Measurements from ENCODE around the gene ANGPTL1. TPM values are rescaled to one million over a fixed set of nuclear protein-coding genes. Genes with fewer than 3 reads are reported as not detected.

The ANGPTL1 gene
- total RNA-seq, 1 experiment from 2014 or later: 0.46 TPM

DNA sequence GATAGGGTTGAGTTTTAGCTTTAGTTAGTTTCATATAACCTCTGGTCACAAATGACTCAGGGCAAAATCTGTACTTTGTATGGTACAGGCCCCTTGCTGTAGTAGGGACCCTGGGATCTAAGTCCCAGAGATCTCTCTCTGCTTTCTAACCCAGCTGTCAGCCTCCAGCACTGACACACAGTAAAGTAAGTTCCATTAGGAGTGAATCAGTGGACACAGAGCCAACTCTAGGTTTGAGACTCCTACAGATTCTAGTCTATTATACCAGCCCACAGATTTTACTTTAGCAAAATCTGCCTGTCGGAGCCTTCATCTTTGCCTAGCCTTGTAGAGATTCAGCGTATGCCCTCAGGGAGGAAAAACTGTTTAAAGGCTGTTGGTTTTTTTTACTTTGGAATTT lies 52.5 kb downstream of the ANGPTL1 start:
- peak; percentile 56 for DNase-seq
- Histone ChIP-seq H3K4me3 (no peak overlapping the region), H3K36me3 (peaks cover 77% of the 10 kb centered on the region), H3K27me3 (no peaks in the 10 kb centered on the region), H3K9me3 (no peaks in the 10 kb centered on the region)

DNA sequence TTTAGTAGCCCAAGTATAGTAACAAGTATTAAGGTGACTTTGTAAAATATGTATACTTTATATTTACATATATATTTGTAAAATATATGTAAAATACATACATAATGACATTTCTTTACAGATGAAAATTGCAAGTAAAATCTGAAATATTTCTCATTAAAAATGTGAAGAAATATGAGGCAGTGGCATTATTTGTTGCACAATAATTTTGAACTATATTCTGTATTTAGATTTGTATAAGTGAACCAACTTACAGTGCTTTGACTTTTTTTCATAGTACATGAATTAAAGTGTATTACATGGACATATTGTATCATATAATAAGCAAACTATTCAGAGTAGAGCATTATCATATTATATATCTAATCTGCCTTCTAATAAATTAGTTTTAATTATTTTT lies 60.3 kb downstream of the ANGPTL1 start:
- H3K27me3 ChIP-seq: no peaks in the 10 kb centered on the region
- DNase-seq: no peak
- H3K4me3 ChIP-seq: no peak overlapping the region
- peaks cover 73% of the 10 kb centered on the region for H3K36me3 ChIP-seq
- no peaks in the 10 kb centered on the region for H3K9me3 ChIP-seq

DNA sequence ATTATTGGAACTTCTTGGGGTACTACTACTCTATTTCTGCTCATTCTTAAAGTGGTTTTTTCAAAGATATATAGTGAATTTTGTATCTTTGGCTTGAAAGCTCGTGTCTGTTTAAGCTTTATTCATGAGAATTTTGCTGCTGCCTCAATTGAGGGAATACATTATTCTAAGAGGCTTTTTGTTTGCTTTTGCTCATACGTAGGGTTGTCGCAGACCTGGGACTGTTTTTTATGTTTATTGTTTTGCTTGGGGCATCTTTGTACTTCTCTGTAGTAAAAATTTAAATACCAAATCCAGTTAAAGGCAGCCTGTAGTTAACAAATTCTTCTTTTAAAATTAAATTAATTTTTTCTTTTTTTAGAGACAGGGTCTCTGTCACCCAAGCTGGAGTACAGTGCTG lies 62.3 kb downstream of the ANGPTL1 start:
- Histone ChIP-seq H3K9me3 (no peaks in the 10 kb centered on the region), H3K36me3 (peaks cover 62% of the 10 kb centered on the region), H3K27me3 (no peaks in the 10 kb centered on the region), H3K4me3 (no peak overlapping the region)
- no peak for DNase-seq

DNA sequence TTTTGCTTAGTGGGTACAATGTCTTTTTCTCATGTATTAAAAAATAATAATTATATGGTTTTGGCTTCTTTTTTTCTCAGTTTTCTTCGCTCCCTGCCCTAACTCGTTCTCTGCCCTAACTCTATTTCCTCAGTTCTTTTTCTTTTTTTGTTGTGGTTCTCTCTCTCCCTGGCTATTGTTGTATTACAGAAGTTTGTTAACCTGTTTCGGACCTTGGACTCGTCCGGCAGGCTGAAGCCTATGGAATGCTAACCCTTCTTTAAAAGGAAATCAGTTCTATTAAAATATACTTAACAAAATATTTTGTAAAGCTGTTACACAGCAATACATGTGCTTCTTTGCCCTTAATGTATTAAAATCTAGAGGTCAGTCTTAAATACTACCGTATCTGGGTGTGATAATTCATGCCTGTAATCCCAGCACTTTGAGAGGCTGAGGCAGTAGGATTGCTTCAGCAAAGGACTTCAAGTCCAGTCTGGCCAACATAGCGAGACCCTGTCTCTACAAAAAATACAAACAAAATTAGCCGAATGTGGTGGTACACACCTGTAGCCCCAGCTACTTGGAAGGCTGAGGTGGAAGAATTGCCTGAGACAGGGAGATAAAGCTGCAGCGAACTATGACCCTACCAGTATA lies 64.1 kb downstream of the ANGPTL1 start:
- Histone ChIP-seq H3K36me3 (peaks cover 64% of the 10 kb centered on the region), H3K27me3 (no peaks in the 10 kb centered on the region), H3K9me3 (no peaks in the 10 kb centered on the region), H3K4me3 (no peak overlapping the region)
- no peak for DNase-seq

DNA sequence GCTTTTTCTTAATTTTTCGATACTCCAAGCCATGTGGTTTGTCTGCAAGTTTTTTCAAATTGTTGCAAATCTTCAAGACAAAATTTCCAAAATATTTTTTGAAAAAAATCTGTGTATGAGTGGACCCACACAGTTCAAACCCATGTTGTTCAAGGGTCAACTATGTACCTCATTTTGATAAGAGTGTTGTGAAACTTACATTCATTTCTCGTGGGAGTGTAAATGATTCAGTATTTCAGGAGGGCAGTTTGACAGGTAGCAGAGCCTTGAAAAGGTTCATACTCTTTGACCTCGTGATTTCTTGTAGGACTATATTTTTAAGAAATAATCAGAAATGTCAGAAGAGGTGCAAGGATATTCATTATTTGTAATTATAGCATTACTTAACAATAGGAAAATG lies 68.0 kb downstream of the ANGPTL1 start:
- H3K27me3 ChIP-seq: no peaks in the 10 kb centered on the region
- no peak for DNase-seq
- H3K36me3 ChIP-seq: peaks cover 59% of the 10 kb centered on the region
- no peak overlapping the region for H3K4me3 ChIP-seq
- H3K9me3 ChIP-seq: 0 out of 2 replicates have a peak, but pooled peaks cover 2% of the 10 kb centered on the region

Other genes starting within 250 kb of the ANGPTL1 start
- 63.0 and 119 TPM in 2 replicates for gene RALGPS2, start 145.8 kb downstream of the ANGPTL1 start, total RNA-seq (2014; rRNA removed; shearing (Covaris generic); ENCODE audit: low replicate concordance)
- gene FAM20B, start 154.8 kb upstream of the ANGPTL1 start, total RNA-seq (2014; rRNA removed; shearing (Covaris generic); ENCODE audit: low replicate concordance): 29.6 and 33.2 TPM in 2 replicates
- gene TOR3A, start 211.0 kb upstream of the ANGPTL1 start, total RNA-seq (2014; rRNA removed; shearing (Covaris generic); ENCODE audit: low replicate concordance): 56.3 and 102 TPM in 2 replicates

Data from MG63 (cell line).